Prostate gland (tissue), 2 donors: Measurements from ENCODE around the gene PIP5K1C. TPM values are rescaled to one million over a fixed set of nuclear protein-coding genes. Genes with fewer than 3 reads are reported as not detected.

Experiments used
- DNase-seq: peaks from one replicate; pipeline ENCODE4 v3.0.0-alpha.2; 2019; ENCODE audit warnings: low spot score
- H3K27ac ChIP-seq, 2 donors: fragments of 200-600 bp; sonication (generic); 2 replicates each; pipeline ENCODE4 v1.5.1; 2017 to 2019
- H3K27me3 ChIP-seq: fragments of 200-600 bp; sonication (generic); replicated peaks from 2 replicates; pipeline ENCODE4 v1.5.1; 2019; ENCODE audit not compliant: insufficient read depth
- H3K36me3 ChIP-seq, 2 donors: fragments of 200-600 bp; sonication (generic); 1 replicate in 1 of 2; 2 replicates in 1 of 2; pipeline versions ENCODE4 v1.5.1 to v1.8.1; 2017 to 2019
- H3K4me1 ChIP-seq: fragments of 200-600 bp; sonication (generic); replicated peaks from 2 replicates; pipeline ENCODE4 v1.5.1; 2019
- H3K4me3 ChIP-seq, 2 donors: fragments of 200-600 bp; sonication (generic); 2 replicates each; pipeline ENCODE4 v1.5.1; 2017 to 2019
- H3K9me3 ChIP-seq: fragments of 200-600 bp; sonication (generic); 2 replicates; pipeline ENCODE4 v1.5.1; 2017
- POLR2A ChIP-seq: fragments of 450-650 bp; IDR thresholded peaks from one replicate; pipeline ENCODE4 v1.6.1; 2016; ENCODE audit warnings: antibody characterized with exemption, mild to moderate bottlenecking
- POLR2AphosphoS5 ChIP-seq: sonication (generic); formaldehyde crosslinking; IDR thresholded peaks from one replicate; pipeline ENCODE4 v1.6.1; 2017; ENCODE audit warnings: antibody characterized with exemption
- WGBS: methylation state at CpG from one replicate; pipeline ENCODE4 v1.1.5; 2018; 5-methylcytosine and 5-hydroxymethylcytosine counted together
- intact Hi-C: fragments of 100-400 bp; cut with DNase I; formaldehyde crosslinking; loops from one replicate; pipeline ENCODE4 v1.14.2; 2022
- total RNA-seq, 2 donors: library from RNA; depleted of rRNA; stranded (reverse); fragments of >200 nt; gene quantifications; one replicate each; pipeline ENCODE4 v1.1.0, GENCODE V29; 2016
- TF ChIP-seq, protein P1 (sequence below), 4 experiments: fragments of 200-600 bp in 2 of 4; fragments of 450-650 bp in 2 of 4; sonication (generic) in 2 of 4; IDR thresholded peaks; 1 replicate in 3 of 4; 2 replicates in 1 of 4; pipeline ENCODE4 v1.5.1; 2016 to 2019; ENCODE audit warnings: antibody characterized with exemption in 4 of 4, mild to moderate bottlenecking in 2 of 4, moderate library complexity in 2 of 4

The PIP5K1C gene
- total RNA-seq, 2 donors from 2014 or later: 34.3 to 75.5 TPM

DNA sequence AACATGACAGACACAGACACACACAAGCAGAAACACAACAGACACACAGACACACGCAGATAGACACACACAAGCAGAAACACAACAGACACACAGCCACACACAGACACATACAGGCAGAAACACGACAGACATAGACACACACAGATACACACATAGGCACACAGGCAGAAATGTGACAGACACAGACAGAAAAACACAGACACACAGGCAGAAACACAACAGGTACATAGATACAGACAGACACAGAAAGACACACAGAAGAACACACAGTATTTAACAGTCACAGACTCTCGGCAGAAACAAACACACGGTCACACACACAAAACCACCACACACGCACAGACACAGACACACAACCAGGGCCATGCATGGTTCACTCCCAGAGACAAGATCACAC is 94.5 kb downstream of the PIP5K1C start:
- H3K4me3 ChIP-seq: peak overlapping the region; percentile 30 to 35
- intact Hi-C loops: no loop called here
- no peak overlapping the region for H3K27ac ChIP-seq
- no peaks in the 10 kb centered on the region for H3K36me3 ChIP-seq
- no peaks in the 10 kb centered on the region for H3K27me3 ChIP-seq
- 45% methylated on average over 5 of the region's 5 CpGs for WGBS
- H3K4me1 ChIP-seq: peaks cover 10% of the 10 kb centered on the region
- no peak for DNase-seq
- no peak for TF ChIP-seq POLR2A
- TF ChIP-seq, protein P1, sequence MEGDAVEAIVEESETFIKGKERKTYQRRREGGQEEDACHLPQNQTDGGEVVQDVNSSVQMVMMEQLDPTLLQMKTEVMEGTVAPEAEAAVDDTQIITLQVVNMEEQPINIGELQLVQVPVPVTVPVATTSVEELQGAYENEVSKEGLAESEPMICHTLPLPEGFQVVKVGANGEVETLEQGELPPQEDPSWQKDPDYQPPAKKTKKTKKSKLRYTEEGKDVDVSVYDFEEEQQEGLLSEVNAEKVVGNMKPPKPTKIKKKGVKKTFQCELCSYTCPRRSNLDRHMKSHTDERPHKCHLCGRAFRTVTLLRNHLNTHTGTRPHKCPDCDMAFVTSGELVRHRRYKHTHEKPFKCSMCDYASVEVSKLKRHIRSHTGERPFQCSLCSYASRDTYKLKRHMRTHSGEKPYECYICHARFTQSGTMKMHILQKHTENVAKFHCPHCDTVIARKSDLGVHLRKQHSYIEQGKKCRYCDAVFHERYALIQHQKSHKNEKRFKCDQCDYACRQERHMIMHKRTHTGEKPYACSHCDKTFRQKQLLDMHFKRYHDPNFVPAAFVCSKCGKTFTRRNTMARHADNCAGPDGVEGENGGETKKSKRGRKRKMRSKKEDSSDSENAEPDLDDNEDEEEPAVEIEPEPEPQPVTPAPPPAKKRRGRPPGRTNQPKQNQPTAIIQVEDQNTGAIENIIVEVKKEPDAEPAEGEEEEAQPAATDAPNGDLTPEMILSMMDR (IDR thresholded peaks at IDR 0.05): no peak
- TF ChIP-seq POLR2AphosphoS5: no peak
- no peaks in the 10 kb centered on the region for H3K9me3 ChIP-seq

DNA sequence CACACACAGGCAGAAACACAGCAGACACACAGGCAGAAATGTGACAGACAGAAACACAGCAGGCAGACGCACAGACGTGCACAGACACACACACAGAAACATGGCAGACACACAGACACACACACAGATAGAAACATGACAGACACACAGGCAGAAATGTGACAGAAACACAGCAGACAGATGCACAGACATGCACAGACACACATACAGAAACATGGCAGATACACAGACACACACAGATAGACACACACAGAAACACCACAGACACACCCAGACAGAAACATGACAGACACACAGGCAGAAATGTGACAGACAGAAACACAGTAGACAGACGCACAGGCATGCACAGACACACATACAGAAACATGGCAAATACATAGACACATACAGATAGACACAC is 94.9 kb downstream of the PIP5K1C start:
- no peak overlapping the region for H3K4me3 ChIP-seq
- no peak for DNase-seq
- no peaks in the 10 kb centered on the region for H3K27me3 ChIP-seq
- H3K4me1 ChIP-seq: peaks cover 10% of the 10 kb centered on the region
- WGBS: 81% methylated on average over 3 of the region's 3 CpGs
- intact Hi-C loops: no loop called here
- H3K36me3 ChIP-seq: no peaks in the 10 kb centered on the region
- H3K9me3 ChIP-seq: no peaks in the 10 kb centered on the region
- TF ChIP-seq POLR2A: no peak
- TF ChIP-seq POLR2AphosphoS5: no peak
- TF ChIP-seq, protein P1 (IDR thresholded peaks at IDR 0.05): no peak
- no peak overlapping the region for H3K27ac ChIP-seq

DNA sequence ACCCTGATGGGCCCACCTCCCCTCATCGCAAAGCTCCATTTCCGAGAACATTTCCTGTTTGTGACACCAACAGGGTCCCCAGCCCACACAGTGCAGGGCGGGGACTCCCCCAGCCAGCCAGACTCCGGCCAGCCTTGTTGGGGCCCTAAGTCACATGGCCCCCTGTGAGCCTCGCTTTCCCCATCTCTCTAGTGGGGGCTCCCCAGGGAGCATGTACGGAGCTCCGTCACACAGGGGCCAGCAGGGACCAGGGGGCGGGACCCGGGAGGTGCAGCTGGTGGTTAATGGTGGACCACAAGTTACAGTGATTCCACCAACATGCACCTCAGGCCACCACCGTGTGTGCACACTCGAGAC is 95.3 kb downstream of the PIP5K1C start:
- no peaks in the 10 kb centered on the region for H3K9me3 ChIP-seq
- DNase-seq: no peak
- H3K4me3 ChIP-seq: no peak overlapping the region
- no peaks in the 10 kb centered on the region for H3K27me3 ChIP-seq
- no peak overlapping the region for H3K27ac ChIP-seq
- H3K4me1 ChIP-seq: peaks cover 10% of the 10 kb centered on the region
- H3K36me3 ChIP-seq: no peaks in the 10 kb centered on the region
- WGBS: 68% methylated on average over 11 of the region's 11 CpGs
- no peak for TF ChIP-seq POLR2A
- intact Hi-C loops: no loop called here

DNA sequence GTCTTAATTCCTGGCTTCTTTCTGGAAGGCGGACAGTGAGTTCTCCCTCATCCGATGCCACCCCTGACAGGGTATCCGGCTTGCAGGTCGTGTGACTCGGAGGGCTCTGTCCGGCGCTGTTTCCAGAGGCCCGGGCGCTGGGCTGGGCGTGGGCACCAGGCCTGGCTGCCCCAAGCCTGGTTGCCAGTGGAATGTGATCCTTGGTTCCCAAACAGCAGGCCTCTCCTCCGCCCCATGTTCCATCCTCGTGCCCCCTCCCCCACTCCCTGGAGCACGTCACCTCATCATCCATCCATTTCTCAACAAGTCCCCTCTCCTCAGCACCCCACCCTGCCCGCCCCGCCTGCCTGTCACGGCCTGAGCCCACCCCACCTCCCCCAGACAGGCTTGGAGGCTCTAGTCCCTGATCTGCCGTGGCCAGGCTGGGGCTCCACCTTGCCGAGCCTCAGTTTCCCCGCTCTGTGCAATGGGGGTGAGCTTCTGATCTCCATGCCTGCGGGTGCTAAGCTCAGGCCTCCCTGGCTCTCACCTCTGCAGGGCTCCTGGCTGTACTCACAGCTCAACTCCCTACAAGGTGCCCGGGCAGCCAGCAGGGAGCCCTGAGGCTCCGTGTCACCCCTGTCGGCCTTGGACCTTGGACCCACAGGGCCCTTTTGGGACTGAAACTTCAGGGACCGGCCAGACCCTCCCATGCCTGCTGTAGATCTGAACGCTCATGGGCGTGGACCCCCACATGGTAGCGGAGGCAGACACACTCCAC is 95.9 kb downstream of the PIP5K1C start:
- Histone ChIP-seq H3K27ac (no peak overlapping the region), H3K27me3 (no peaks in the 10 kb centered on the region), H3K4me3 (no peak overlapping the region), H3K4me1 (peaks cover 10% of the 10 kb centered on the region), H3K36me3 (no peaks in the 10 kb centered on the region), H3K9me3 (no peaks in the 10 kb centered on the region)
- intact Hi-C loops: no loop called here
- TF ChIP-seq POLR2AphosphoS5 (no peak), POLR2A (no peak)
- TF ChIP-seq, protein P1 (IDR thresholded peaks at IDR 0.05): no peak
- no peak for DNase-seq
- 83% methylated on average over 27 of the region's 27 CpGs for WGBS

DNA sequence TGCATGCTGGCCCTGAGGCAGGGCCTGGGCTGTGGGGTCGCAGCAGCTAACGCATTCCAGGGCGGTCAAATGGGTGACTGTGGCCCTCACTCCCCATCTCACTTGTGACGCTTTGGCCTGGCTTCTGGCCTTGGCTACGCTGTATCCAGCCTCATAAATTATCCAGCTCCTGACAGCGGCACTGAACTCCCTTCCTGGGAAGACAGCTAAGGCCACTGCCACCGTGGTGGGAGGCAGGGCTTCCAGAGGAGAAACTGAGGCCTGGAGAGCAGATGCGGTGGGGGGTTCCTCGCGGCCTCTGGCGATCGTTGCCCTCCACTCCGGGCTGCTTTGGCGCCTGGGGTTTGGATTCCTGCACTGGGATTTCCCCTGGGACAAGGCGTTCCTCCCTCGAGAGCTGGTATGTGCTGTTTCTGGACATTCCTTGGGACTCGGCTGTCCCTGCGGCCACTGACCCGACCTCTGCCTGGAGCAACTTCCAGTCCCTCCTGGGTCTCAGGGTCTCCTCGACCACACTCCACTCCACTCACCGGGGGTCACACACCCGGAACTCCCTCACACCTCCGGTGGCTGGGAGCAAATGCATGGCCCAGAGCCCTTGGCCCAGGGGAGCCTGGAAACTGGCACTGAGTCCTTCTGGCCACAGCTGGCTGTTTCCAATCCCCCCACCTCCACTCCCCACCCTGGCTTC is 97.0 kb downstream of the PIP5K1C start:
- TF ChIP-seq POLR2A: no peak
- TF ChIP-seq, protein P1 (IDR thresholded peaks at IDR 0.05): no peak
- TF ChIP-seq POLR2AphosphoS5: no peak
- peaks cover 10% of the 10 kb centered on the region for H3K4me1 ChIP-seq
- no peak for DNase-seq
- no peaks in the 10 kb centered on the region for H3K9me3 ChIP-seq
- H3K27ac ChIP-seq: no peak overlapping the region
- 57% methylated on average over 23 of the region's 23 CpGs for WGBS
- no peak overlapping the region for H3K4me3 ChIP-seq
- intact Hi-C loops: no loop called here
- H3K27me3 ChIP-seq: no peaks in the 10 kb centered on the region
- H3K36me3 ChIP-seq: no peaks in the 10 kb centered on the region
